ENCODE results near the gene MATN1.

The MATN1 gene

DNA sequence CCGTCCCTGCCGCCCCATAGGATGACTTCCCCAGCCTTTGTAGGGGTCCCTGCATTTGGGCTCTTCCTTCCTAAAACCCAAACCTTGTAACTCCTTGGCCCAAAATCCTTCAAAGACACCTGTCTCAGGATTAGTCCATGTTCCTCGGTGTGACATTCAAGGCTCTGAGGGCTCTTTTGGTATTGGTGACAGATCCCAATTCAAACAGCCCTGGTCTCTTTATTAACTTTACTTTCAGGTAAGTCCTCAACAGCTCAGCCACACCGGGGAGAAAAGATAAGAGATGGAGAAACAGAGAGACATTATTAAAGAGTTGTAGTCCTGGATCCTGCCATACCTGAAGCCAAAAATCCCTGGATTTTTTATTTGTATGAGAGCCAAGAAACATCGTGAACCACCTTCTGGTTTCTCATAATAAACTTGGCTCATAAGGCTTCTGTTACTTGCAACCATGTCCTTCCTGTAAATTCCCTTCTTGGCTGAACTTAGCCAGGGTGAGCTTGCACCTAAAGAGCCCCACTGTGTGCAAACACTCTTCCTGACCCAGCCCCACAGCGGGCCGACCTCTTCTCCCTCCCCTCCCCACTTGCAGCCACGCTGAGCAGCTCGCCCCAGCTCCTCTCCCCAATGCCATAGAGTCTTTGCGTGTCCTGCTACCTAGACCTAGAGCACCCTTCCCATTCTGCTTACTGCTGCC, 7.9 kb upstream of the MATN1 start:
- DNase-seq (ENCODE audit: low read depth), result no peak

DNA sequence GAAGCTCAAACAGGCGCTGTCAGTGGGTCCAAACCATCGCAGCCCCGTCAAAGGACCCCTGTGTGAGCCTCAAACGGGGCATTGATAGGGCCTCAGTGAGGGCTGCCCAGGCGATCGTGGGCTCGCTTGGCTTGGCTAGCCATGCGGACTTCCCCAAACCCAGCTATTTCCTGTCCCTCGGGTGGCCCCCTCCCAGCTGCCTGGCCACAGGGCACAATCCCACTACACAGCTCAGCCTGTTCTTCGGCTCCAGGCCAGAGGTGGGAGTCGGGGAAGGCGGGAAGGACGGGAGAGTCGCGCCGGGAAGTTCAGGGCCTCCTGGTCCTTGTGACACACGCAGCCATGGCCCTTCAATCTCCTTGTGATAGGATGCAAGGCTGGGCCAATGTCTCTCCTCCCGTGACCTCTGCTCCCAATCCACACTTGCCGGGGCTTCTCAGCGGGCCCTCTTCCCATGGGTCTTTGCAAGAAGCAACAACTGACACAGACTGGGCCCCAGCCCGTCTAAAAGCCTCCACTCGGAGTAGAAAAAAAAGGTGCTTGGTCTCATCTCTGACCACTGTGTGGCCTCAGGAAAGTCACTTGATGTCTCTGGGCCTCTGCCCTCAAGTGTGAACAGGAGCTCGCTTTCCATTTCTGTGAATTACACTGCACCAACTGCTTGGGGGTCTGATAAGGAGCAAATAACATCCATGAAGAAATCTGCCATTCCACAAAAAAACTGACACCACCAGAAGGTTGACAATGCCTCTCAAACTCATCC, 7.1 kb upstream of the MATN1 start:
- DNase-seq (ENCODE audit: low read depth), result no peak

- DNase-seq (ENCODE audit: low read depth), result no peak
Observed at GRCh38 chr1:30729901-30730300, 6.5 kb upstream of the MATN1 start.

DNA sequence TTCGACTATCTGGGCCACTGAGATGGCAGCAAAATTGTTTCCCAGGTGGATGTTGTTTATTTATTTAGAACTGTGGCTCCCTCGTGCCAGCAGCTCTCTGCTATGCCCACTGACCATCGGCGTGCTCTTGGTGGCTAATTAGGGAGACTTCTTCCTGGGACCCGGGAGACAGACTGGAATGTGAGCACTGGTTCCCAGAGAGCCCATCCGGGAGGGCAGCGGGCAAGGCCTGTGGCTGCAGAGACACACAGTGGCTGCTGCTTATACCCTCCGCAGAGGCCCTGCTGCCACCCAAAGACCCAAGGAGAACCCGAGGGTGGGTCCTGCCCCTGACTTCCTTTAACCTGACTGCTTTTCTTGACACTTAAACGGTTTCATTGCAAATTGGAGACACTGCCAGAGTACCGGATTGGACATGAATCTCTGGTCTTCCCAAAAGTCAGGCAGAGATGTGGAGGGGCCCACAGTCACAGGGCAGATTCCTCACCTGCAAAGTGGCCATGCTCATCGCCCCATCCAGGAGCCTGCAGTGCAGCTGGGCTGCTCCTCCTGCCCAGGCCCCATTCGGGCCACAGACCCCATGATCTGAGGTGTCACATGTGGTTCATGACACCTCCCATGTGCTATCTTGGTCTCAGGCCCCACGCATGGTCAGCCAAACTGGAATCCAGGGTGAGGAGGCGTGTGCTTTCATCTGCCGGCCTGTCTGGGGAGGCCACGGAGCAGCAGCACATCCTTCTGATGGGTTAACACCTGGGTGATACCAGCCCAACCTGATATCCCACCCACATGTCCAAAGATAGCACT, 5.7 kb upstream of the MATN1 start:
- no peak for DNase-seq (ENCODE audit: low read depth)

DNA sequence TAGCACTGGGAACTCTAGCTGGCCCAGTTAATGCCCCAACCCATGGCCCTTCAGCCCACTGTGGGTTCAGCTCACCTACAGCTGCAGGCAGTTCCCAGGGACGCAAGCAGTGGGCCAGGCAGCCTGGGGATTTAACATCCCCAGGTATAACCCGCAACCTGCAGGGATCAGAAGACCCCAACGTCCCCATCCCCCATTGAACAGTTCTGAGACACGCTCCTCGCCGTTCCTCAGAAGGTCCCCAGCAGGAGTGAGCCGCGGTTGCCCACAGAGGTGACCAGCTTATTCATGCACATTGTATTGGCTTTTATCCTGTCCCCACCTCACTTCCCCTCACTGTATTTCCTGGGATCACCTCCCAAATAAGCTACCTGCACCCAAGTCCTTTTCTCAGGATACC, 5.0 kb upstream of the MATN1 start:
- DNase-seq (ENCODE audit: low read depth), result no peak

GRCh38 chr1:30727824-30728223, 4.4 kb upstream of the MATN1 start:
- DNase-seq (ENCODE audit: low read depth), result no peak

GRCh38 chr1:30726773-30727684, 3.6 kb upstream of the MATN1 start:
- no peak for DNase-seq (ENCODE audit: low read depth)

DNA sequence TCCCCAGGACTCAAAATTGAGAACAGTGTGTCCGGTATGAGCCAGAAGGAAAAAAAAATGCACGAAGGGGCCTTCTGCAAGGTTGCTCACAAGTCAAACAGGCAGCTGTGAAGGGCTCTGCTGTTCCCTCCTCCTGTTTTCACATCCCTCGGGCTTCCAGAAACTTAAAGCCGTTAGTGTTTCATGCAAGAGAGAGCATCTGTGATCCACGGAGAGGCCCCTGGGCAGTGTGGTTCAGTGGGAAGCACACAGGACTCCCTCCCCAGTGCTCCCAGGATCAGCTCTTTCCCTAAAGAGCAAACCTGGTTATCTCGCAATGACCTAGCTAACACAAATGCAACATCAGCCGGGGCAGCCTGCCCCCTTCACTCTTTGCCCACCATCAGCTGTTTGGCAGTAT, 2.9 kb upstream of the MATN1 start:
- DNase-seq (ENCODE audit: low read depth), result no peak

DNA sequence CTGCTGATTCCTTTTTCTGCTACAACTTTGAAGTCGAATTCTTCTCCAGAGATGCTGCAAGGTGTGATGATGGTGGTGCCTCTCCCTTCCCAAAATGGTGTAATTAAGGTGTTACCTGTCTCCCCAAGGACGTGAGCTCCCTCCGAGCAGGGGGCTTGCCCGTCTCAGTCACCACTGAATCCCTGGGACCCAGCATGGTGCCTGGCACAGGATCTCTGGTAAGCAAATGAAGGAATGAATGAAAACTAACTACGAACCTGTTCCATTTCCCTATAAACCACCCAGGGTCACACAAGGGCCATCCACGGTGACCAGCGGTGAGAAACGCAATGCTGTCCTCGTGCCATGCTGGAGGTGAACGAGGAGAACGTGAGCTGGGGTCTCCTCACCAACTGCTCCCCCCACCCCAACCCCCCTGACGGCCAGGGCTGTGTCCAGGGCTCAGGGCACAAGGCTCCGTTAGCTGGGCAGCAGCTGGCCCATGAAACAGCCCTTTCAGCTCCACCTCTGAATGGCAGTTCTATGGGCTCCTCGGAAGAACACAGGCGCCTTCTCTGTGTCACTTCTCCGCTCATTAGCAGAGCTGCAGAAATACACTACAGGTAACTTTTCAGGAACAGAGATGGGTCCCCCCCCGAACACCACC, 2.2 kb upstream of the MATN1 start:
- DNase-seq (ENCODE audit: low read depth), result no peak

DNA sequence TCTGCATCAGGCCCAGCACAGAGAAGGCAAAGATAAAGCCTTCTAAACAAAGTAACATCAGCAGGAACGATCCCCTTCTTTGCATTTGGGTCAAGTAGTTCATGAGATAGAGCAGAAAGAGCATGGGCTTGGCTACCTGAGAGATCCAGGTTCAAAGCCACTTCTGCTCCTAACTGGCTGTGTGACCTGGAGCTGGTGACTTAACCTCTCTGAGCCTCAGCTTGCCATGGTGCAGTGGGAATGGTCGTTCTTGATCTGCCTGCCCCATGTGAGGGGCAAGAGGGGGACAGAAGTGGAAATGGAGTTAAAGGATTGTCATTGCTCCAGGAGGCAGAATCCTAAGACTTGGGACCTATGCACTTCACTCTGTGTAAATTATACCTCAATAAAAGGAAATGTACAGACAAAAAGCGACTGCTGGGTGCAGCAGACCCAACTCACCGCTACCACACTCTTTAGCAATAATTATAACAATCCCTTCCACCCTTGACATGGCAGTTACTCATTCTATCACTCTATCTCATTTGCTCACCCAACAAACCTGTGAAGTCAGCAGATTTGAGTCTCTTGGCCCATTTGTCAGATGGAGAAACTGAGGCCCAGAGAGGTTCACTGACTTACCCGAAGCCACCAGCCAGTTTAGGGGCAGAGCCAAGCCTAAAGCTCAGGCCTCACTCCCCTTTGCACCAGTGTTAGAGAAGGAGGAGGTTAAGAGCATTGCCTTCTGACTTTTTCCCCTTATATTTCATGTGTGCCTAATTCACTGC, 1.5 kb upstream of the MATN1 start:
- no peak for DNase-seq (ENCODE audit: low read depth)

GRCh38 chr1:30724175-30724574, 790 bp upstream of the MATN1 start:
- no peak for DNase-seq (ENCODE audit: low read depth)

- no peak for DNase-seq (ENCODE audit: low read depth)
Observed at GRCh38 chr1:30721812-30722537, 1.4 kb downstream of the MATN1 start.

GRCh38 chr1:30721341-30721793, 2.0 kb downstream of the MATN1 start:
- DNase-seq (ENCODE audit: low read depth), result no peak

- no peak for DNase-seq (ENCODE audit: low read depth)
Observed at GRCh38 chr1:30720271-30721223, 2.8 kb downstream of the MATN1 start.

DNA sequence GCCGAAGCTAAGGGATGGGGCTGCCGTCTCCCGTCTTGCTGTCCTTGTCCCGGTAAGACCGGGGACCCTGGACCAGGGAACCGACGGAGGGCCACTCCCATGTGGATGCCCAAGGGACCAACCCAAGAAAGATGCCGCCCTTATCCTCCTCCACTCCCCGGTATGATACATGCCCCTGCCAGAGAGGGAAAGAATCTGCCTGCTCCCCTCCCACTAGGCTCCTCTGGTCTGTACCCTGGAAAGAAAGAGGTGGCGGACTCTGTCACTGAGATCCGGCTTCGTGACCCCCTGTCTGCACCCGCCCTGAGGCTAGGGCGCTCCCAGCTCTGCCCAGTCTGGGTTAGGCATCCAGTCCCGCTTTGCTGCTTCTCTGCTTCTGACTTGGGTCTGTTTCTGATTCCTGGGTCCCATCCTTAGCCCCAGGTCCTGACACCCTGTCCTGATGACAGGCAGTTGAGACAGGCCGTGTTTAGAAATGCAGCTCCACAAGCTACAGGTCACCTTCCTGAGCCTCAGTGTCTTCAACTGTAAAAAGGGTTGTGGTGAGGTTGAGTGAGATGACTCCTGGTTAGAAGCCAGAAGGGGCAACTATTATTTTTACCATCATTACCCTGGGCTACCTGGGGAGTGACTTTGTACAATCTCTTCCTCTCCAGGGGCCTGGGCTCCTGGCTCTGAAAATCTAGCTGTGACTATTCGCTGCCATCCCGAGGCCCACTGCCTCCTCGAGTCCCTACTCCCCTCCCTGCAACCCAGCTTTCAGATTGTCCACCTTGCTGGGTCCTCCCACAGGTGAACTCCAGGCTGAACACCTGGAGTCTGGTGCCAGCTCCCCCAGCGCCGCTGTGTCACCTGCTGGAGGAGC, 3.7 kb downstream of the MATN1 start:
- DNase-seq (ENCODE audit: low read depth), result no peak

GRCh38 chr1:30718636-30719405, 4.6 kb downstream of the MATN1 start:
- peak; percentile 81 for DNase-seq (ENCODE audit: low read depth)
